GM21515 (cell line): ENCODE measurements around the gene NCAPG.

Source experiments
- ATAC-seq: cut with Tn5 transposase; IDR thresholded peaks from one replicate; pipeline ENCODE4 v1.9.1; 2021; ENCODE audit not compliant: unreplicated experiment

NCAPG gene, protein sequence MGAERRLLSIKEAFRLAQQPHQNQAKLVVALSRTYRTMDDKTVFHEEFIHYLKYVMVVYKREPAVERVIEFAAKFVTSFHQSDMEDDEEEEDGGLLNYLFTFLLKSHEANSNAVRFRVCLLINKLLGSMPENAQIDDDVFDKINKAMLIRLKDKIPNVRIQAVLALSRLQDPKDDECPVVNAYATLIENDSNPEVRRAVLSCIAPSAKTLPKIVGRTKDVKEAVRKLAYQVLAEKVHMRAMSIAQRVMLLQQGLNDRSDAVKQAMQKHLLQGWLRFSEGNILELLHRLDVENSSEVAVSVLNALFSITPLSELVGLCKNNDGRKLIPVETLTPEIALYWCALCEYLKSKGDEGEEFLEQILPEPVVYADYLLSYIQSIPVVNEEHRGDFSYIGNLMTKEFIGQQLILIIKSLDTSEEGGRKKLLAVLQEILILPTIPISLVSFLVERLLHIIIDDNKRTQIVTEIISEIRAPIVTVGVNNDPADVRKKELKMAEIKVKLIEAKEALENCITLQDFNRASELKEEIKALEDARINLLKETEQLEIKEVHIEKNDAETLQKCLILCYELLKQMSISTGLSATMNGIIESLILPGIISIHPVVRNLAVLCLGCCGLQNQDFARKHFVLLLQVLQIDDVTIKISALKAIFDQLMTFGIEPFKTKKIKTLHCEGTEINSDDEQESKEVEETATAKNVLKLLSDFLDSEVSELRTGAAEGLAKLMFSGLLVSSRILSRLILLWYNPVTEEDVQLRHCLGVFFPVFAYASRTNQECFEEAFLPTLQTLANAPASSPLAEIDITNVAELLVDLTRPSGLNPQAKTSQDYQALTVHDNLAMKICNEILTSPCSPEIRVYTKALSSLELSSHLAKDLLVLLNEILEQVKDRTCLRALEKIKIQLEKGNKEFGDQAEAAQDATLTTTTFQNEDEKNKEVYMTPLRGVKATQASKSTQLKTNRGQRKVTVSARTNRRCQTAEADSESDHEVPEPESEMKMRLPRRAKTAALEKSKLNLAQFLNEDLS

DNA sequence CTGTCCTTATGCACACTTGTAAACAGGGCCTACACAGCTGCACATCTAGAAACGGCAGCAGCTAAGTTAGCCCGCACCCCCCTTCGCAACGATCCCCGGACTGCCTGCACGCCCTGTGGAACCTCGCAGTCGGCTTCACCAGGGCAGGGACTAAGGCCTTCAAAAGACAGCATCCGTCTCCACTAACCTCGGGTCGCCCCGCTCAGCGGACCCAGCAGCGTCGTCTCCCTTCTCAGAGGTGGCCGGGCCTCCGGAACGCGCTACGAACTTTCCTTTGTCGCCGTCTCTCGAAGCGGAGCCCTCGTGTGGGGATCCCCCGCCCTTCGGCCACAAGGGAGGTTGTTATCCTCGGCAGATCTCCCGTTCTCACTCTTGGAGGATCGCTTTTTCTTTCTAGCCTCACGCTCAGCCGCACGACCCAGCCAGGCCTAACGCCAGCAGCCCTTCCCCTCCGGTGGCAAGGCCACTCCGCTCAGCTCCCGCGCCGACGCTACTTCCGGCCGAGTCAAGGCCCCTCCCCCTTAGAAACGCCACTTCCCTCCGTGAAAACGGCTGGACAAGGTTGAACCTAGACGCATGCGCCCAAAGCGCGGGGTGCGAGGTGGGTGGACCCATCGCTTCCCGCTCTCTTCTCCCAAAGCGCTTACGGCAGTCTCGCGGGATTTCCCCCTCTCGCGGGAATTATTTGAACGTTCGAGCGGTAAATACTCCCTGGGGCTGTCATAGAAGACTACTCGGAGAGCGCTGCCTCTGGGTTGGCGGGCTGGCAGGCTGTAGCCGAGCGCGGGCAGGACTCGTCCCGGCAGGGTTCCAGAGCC, at the start of gene NCAPG, which contains the start of gene DCAF16:
Gene NCAPG (plus strand): TSS at position 720 of the 818 bp plus-strand sequence. CDS start 99 bp downstream, outside the sequence.
Gene DCAF16 (minus strand): TSS at position 498 of the 818 bp plus-strand sequence. CDS start 6,616 bp downstream, outside the sequence.
- ATAC-seq, result peak; percentile 92

DNA sequence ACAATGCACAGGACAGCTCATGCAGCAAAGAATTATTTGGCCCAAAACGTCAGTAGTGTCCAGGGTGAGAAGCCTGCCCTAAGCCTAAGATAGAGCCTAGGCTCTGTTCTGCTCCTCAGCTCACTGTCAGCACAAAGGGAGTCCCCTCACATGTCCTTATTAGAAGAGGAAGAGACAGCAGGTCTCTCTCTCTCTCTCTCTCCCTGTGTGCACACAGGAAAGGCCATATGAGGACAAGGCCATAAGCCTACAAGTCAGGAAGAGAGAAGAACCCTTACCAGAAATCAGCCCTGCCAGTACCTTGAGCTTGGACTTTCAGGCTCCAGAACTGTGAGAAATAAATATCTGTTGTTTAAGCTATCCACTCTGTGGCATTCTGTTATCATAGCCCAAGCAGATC, 49.7 kb upstream of the NCAPG start:
- no peak for ATAC-seq

DNA sequence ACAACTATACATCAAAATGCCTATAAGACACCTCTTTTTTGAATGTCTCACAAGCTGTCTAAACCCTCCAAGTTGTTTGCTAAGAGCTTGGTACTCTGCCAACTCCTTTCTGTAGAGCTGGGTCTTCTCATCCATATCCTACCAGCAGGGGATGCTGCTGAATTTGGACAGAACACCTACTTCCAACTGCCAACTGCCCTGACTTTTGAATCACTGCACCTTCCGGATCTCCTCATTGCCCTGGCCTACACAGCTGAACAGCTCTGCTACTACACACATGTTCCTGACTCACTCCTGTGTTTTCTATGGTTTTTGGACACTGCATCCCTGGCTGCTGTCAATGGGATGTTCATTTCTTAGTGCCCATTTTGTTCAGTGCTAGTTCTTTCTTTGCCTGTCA, 48.1 kb upstream of the NCAPG start:
- ATAC-seq, result no peak

DNA sequence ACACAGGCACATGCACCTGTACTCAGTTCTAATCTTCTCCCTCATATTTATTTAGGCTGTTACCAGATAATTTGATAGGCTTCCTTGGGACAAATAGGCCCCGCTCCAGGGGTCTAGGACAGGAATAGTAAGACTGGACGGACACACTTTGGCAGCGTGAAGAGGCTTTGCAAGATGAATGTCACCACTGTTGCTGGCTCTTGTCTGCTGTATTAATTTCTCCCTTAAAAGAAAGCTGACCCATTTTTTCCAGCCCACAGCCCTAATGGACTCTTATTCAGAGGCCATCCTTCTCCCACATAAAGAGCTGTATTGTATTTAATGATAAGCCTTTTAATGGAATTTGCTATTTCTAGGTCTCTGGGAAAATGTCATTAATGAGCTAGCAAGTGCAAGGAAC, 47.4 kb upstream of the NCAPG start:
- ATAC-seq, result no peak

DNA sequence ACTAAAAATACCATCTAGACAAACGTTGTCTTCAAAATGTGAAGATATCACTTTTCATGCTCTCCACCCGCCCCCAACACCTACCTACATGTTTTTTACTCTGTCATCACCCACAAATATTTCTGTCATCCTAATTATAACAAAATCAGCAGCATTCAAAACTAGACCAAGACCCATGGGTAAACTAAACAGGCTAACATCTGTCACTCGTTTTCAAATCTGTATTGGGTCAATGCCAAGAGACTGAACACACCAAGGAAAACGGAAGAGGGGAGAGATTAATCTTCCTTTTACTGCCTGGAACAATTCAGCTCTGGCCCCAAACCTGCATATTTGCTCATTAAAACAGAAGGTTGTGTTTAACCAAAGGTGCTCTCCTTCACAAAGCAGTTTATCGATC, 46.8 kb upstream of the NCAPG start:
- no peak for ATAC-seq

DNA sequence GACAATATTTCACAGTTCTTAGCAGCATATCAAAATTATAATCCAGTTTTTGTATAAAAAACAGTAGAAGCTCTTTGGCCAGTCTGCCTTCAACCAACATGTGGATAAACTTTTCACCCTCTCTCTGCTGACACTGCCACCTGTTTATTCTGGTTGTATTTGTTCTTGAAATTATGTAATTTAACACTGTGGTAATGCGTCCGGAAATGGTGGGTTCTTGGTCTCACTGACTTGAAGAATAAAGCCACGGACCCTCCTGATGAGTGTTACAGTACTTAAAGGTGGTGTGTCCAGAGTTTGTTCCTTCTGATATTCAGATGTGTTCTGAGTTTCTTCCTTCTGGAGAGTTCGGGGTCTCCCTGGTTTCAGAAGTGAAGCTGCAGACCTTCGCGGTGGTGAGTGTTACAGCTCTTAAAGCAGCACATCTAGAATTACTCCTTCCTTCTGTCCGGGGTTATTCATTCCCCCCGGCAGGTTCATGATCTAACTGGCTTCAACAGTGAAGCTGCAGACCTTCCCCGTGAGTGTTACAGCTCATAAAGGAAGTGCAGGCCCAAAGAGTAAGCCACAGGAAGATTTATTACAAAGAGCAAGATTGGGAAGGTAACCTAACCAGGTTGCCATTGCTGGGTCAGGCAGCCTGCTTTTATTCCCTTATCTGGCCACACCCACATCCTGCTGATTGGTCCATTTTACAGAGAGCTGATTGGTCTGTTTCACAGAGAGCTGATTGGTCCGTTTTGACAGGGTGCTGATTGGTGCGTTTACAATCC, 45.1 kb upstream of the NCAPG start:
- no peak for ATAC-seq

DNA sequence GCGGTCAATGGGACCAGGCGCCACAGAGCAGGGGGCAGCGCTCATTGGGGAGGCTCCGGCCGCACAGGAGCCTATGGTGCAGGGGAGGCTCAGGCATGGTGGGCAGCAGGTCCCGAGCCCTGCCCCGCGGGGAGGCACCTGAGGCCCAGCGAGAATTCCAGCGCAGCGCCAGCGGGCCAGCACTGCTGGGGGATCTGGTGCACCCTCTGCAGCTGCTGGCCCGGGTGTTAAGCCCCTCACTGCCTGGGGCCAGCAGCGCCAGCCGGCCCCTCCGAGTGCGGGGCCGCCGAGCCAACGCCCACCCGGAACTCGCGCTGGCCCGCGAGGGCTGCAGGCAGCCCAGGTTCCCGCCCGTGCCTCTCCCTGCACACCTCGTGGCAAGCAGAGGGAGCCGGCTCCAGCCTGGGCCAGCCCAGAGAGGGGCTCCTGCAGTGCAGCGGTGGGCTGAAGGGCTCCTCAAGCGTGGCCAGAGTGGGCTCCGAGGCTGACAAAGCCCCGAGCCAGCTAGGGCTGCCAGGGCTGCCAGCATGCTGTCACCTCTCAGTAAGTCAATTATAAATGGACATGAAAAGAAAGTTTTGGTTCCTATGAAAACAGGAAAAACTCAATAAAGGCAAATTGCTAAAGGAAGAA, 43.8 kb upstream of the NCAPG start:
- ATAC-seq, result no peak

DNA sequence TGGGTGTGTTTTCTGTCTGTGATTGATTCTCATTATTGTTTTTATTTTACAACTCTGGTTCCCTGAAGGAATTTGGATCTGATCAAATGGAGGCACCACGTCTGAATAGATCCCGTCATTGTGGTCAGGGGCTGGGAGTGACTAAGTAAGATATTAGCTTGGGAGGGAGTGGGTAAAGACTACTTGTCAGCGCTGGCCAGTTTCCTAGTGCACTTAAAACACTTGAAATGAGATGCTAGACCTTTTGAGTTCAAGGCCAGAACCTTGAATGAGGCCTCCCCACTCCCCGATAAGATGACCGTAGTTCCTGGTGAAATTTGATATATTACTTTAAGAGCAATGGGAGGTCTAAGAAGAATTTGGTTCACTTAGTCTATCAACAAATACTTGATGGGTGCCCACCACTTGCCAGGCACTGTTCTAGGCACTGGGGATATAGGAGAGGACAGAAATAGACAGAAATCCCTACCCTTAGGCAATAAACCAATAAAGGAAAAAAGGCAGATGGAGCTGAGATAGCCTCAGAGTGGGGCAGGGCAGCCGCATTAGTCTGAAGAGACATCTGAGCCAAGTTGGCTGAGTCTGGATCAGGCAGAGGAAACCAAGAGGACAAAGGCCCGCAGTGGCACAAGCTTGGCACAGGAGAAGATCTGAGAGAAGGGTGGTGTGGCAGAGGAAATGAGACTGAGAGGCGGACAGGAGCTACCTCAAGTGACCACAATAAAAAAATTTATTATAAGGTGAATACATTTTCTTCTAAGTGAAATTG, 41.2 kb upstream of the NCAPG start:
- ATAC-seq, result no peak

DNA sequence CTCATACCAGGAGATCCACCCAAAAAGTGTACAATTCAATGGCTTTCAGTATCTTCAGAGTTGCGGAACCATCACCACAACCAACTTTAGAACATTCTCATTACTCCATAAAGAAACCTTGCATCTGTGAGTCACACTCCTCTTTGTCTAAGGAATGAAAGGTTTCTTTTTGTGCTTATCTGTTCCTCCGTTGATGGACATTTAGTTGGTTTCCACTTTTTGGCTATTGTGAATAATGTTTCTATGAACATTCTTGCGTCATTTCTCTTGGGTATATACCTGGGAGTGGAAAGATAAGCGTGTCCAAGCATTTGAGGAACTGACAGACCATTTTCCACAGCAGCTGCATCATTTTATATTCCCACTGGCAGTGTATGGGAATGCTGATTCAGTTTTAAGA, 39.9 kb upstream of the NCAPG start:
- ATAC-seq, result no peak

DNA sequence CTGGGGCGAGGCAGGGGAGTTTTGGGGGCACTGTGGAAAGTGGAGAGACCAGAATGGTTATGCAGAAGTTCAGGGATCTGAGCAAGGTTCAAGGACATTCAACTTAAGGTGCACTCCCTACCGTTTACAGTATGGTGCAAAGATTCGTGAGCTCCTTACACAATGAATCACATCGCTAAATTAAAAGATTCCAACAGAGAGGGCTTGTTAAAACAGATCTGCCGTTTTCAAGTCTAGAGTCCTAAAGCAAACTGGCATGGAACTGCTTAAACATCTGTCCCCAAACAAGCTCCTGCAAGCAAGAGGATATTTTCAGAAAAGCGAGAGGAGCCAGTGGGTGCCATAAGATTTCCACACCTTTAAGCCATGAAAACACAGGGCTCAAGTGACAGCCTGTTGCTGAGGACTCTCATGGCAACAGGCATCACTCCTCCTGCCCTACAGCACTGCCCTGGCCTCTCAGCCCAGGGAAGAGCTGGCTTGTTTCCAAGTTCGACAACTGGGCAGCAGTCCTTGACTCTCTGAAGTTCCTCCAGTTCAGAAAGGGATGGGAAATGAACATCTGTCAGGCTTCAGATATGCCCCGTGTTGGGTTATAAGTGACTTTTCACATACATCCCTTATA, 39.4 kb upstream of the NCAPG start:
- ATAC-seq, result no peak

DNA sequence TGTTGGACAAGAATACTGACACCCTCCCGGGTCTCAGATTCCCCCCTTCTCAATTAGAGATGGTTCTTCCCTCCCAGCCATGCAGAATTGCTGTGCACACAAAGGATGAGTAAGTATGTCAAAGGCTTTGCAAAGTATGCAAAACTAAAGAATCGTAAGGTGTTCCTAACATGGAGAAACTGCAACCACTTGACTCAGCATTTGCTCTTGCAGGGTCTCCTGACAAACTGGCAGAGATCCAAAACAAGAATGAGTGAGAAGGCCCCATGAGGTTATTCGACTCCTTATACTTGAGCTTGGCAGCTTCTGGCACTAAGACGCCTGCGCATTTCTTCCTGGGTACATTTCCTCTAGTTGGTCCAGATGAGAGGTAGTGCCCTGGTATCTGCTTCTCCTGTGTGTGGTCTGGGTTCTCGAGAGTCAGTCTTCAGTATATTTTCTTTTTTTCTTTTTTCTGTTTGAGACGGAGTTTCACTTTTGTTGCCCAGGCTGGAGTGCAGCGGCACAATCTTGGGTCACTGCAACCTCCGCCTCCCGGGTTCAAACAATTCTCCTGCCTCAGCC, 37.6 kb upstream of the NCAPG start:
- ATAC-seq, result no peak

DNA sequence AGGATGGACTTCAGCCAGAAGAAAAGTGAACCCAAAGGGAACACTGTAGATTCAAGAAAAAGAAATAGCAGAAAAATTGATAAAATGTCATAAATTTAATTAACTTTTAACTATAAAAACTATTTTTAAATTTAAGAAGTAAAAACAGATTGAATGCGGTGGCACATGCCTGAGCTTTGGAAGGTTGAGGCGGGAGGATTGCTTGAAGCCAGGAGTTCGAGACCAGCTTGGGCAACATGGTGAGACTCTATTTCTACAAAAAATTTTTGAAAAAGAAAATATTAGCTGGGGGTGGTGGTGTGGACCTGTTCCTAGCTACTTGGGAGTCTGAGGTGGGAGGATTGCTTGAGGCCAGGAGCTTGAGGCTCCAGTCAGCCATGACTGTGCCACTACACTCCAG, 32.3 kb upstream of the NCAPG start:
- ATAC-seq, result no peak

DNA sequence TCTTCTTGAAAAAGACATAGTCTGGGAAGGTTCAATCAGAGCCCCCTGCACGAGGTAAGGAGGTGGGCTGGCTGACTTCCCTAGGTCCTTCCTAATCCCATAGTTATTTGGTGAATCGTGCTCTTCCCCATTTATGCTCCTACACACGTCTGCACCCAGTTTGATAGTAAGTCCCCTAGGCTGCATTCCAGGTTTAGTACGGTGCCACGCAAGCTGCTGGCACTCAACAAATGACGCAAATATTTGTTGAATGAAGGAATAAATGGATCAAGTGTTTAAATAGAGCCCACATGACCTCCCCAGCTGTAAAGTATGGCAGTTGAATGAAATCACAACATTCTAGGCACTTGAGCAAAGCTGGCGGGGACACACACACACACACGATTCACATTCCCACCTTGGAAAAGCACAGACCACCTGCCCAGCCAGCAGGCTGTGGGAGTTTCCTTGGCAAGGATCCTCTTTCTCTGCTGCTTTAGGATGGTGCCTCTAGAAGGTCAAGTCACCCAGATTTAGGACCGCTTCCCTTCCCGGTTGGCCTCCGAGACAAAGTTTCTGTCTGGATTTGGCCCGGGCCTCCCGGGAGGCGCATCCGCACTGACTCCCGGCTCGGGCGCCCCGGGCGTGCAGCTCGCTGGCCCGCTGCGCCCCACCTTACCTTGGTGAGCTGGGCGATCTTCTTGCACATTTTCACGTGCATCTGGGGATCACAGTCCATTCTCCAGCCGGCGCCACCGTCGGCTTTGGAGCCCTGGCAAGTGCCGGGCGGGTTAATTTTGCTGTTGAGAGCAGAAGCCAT, 30.1 kb upstream of the NCAPG start:
- ATAC-seq, result no peak

DNA sequence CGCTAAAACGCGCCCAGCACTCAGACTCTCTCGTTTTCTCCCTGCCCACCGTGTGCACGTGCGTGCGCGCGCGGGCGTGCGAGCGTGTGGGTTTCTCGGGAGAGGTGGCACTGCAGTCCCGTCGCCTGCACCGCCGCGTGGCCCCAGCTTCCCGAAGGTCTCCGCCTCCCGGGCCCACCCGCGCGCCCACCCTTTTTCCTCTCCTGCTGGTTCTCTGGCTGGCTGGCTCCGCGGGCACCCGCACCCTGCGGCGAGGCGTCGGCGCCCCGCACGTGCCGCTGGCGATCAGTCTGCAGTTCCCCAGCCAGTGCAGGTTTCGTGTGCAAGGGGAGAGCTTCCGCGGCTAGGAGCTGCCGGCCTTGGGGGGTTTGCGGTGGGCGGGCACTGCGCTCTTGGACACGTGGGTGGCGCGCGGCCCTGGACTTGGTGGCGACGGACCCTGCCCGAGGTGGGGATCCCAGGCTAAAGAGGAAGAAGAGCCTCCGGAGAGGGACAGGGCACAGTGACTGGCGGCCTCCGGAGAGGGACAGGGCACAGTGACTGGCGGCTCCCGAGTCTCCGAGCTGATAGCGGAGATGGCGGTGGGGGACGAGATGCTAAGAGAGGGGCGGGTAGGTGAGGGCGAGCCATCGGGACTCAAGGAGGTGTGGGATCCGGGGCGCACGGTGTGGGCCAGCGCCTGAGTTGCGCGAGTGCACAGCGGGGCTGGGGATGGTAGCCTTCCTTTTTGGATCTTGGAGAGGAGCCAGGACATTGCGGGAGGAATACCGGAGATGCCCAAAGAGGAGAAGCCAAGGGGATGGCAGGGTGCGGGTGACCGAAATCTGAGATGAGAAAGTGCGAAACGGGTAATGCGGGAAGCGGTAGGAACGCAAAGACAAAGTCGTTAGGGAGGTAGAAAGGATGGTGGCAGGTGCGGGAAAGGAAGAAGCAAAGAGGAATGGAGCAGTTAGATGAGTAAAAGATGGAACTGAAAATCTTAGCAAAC, 29.2 kb upstream of the NCAPG start, which contains the start of gene FAM184B:
Gene FAM184B (minus strand): TSS at position 322 of the 988 bp plus-strand sequence. CDS start 322 bp downstream, outside the sequence.
- no peak for ATAC-seq

DNA sequence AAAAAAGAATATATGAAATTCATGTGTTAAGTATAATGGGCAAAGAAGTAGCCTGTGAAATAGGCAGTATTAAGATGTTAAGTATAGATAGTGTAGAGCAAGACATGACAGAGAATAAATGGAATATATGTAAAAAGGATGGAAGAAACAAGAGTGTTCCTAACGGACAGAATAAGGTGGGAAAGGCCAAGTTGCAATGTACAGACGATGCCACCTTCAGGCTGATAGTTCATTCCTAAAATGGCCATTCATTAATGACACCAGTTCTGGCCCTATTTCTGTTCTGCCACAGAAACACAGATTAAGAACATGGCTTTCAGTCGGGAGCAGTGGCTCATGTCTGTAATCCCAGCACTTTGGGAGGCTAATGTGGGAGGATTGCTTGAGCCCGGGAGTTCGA, 24.9 kb upstream of the NCAPG start:
- ATAC-seq, result no peak

DNA sequence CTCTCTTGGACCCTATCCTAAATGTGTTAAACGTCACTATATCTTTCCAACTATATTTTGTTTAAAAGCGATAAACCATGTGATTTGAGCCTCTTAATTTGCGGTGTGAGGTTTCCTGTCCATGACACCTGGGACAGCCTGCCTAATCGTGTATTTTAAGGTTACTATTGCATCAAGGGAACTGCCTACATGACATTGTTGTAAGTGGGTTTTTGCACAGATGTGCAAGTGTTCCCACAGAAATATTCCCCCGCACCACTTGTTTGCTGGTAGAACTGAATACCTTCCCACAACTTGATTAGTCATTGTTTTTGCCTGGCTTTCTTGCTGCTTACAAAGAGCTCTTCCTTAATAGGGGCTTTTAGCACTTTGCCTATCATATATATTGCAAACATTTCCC, 24.2 kb upstream of the NCAPG start:
- ATAC-seq, result no peak
